ENCODE data around the gene HBA1.
"Not testable (repeated sequence)": the region's sequence is repeated elsewhere in the genome, so short reads cannot be mapped to it uniquely, and the experiment has no call there.

The HBA1 gene

DNA sequence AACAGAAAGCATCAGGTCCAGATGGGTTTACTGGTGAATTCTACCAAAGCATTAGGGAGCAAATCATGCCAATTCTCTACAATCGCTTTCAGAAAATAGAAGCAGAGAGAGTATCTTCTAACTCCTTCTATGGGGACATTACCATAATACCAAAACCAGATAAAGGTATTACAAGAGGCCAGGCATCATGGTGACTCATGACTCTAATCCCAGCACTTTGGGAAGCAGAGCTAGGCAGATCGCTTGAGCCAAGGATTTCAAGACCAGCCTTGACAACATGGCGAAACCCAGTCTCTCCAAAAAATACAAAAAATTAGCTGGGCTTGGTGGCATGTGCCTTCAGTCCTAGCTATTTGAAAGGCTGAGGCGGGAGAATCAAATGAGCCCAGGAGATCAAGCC is 26.8 kb downstream of the HBA1 start:
- DNase-seq (ENCODE audit: low read depth in 2 of 2), result no peak

DNA sequence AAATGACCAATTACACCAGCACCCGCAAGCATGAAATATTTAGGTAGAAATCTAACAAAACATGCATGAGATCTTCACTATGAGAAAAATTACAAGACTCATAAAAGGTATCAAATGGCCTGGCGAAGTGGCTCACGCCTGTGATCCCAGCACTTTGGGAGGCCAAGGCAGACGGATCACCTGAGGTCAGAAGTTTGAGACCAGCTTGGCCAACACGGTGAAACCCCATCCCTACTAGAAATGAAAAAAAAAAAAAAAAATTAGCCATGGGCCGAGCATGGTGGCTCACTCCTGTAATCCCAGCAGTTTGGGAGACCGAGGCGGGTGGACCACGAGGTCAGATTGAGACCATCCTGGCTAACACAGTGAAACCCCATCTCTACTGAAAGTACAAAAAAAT is 27.6 kb downstream of the HBA1 start:
- not testable (repeated sequence) for DNase-seq (ENCODE audit: low read depth in 2 of 2)

DNA sequence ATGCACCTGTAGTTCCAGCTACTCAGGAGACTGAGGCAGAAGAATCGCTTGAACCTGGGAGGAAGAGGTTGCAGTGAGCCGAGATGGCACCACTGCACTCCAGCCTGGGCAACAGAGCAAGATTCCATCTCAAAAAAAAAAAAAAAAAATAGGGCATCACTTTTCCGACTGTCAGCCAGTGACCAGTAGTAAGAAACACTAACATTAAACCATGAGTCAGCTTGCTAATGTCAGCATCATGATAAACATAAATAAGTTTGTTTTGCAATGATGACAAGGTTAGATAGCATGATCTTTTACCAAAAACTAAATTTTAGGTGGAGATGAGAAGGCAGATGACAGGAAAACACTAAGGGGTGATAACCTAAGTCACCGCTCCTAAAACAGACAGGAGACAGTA is 32.9 kb downstream of the HBA1 start:
- not testable (repeated sequence) for DNase-seq (ENCODE audit: low read depth in 2 of 2)

DNA sequence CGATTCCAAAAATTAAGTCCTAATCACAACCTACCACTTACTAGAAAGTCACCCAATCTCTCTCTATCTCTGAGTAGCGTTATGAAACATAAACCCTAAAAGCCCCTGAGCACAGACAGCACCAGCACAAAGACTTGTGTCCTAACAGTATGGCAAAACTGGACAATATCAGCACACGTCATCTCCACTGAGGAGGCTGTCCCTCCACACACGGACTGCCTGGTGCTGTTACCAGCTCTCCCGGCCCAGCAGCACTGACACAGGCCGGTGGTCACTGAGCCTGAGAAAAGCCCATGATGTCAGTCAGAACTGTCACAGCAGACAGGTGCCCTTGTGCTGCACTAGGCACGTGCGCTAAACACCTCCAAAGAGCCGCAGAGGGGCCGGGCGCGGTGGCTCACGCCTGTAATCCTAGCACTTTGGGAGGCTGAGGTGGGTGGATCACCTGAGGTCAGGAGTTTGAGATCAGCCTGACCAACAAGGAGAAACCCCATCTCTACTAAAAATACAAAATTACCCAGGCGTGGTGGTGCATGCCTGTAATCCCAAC is 35.2 kb downstream of the HBA1 start:
- DNase-seq (ENCODE audit: low read depth in 2 of 2), result not testable (repeated sequence)

DNA sequence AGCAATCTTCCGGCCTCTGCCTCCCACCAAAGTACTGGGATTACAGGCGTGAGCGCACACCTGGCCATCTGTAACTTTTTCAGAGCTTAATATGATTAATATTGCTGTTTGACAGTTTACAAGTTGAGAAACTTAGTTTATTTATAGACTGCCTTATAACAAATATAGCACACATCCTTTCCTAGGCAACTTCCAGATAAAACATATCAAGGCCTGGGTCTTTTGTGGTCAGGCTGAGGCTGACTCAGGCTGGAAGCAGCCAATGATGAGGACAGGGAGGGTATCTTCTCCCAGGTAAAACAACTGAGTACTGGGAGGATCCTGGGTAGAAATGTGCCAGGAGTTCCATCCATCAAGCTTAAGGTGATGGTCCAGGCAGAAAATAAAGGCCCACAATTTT is 36.5 kb downstream of the HBA1 start:
- DNase-seq (ENCODE audit: low read depth in 2 of 2), result no peak

GRCh38 chr16:220021-220420 is 43.5 kb downstream of the HBA1 start:
- no peak for DNase-seq (ENCODE audit: low read depth in 2 of 2)
